ENCODE measurements around the gene ZKSCAN8. TPM values are rescaled to one million over a fixed set of nuclear protein-coding genes. Genes with fewer than 3 reads are reported as not detected.

Gene ZKSCAN8
- total RNA-seq, 1 donor from 2014 or later = 11.2 TPM

GRCh38 chr6:28142446-28142845 lies 763 bp downstream of the ZKSCAN8 start:
- peak overlapping the region; percentile 78 for H3K27ac ChIP-seq (replicated peaks)
- no peaks in the 10 kb centered on the region for H3K27me3 ChIP-seq (ENCODE audit: low read depth)
- no peak for DNase-seq
- H3K4me1 ChIP-seq = peaks cover 60% of the 10 kb centered on the region
- intact Hi-C loops (cut with micrococcal nuclease) = loop anchor here (10.0 kb wide), 2 partner anchors 82 to 112 kb away; partner anchors contain the start of genes NKAPL, ZKSCAN4 and ZSCAN9
- no peaks in the 10 kb centered on the region for H3K9me3 ChIP-seq (replicated peaks)
- H3K4me3 ChIP-seq = peak overlapping the region; percentile 86
- no peak for TF ChIP-seq CTCF (IDR thresholded peaks at IDR 0.05; ENCODE audit: borderline replicate concordance)
- peaks cover 16% of the 10 kb centered on the region for H3K36me3 ChIP-seq

GRCh38 chr6:28145231-28145630 lies 3.5 kb downstream of the ZKSCAN8 start:
- intact Hi-C loops (cut with micrococcal nuclease) = loop anchor here (10.0 kb wide), 2 partner anchors 80 to 110 kb away; partner anchors contain the start of genes NKAPL, ZKSCAN4 and ZSCAN9
- H3K27me3 ChIP-seq (ENCODE audit: low read depth) = no peaks in the 10 kb centered on the region
- H3K4me3 ChIP-seq = no peak overlapping the region
- no peak for TF ChIP-seq CTCF (IDR thresholded peaks at IDR 0.05; ENCODE audit: borderline replicate concordance)
- DNase-seq = no peak
- H3K36me3 ChIP-seq = peaks cover 39% of the 10 kb centered on the region
- H3K9me3 ChIP-seq (replicated peaks) = no peaks in the 10 kb centered on the region
- no peak overlapping the region for H3K27ac ChIP-seq (replicated peaks)
- H3K4me1 ChIP-seq = peaks cover 49% of the 10 kb centered on the region

- intact Hi-C loops (cut with micrococcal nuclease) = no loop called here
- DNase-seq = no peak
- peaks cover 96% of the 10 kb centered on the region for H3K36me3 ChIP-seq
- no peaks in the 10 kb centered on the region for H3K9me3 ChIP-seq (replicated peaks)
- no peak overlapping the region for H3K27ac ChIP-seq (replicated peaks)
- no peaks in the 10 kb centered on the region for H3K4me1 ChIP-seq
- no peak overlapping the region for H3K4me3 ChIP-seq
- H3K27me3 ChIP-seq (ENCODE audit: low read depth) = no peaks in the 10 kb centered on the region
- no peak for TF ChIP-seq CTCF (IDR thresholded peaks at IDR 0.05; ENCODE audit: borderline replicate concordance)
Observed at GRCh38 chr6:28152531-28152930, 10.8 kb downstream of the ZKSCAN8 start.

GRCh38 chr6:28153546-28153945 lies 11.9 kb downstream of the ZKSCAN8 start:
- Histone ChIP-seq H3K4me1 (no peaks in the 10 kb centered on the region), H3K4me3 (no peak overlapping the region), H3K9me3 (replicated peaks) (no peaks in the 10 kb centered on the region), H3K27me3 (ENCODE audit: low read depth) (no peaks in the 10 kb centered on the region), H3K27ac (replicated peaks) (no peak overlapping the region), H3K36me3 (peaks cover 99% of the 10 kb centered on the region)
- no peak for DNase-seq
- no peak for TF ChIP-seq CTCF (IDR thresholded peaks at IDR 0.05; ENCODE audit: borderline replicate concordance)
- intact Hi-C loops (cut with micrococcal nuclease) = no loop called here

- intact Hi-C loops (cut with micrococcal nuclease) = no loop called here
- Histone ChIP-seq H3K27ac (replicated peaks) (no peak overlapping the region), H3K36me3 (peaks cover 93% of the 10 kb centered on the region), H3K27me3 (ENCODE audit: low read depth) (no peaks in the 10 kb centered on the region), H3K4me3 (no peak overlapping the region), H3K4me1 (no peaks in the 10 kb centered on the region), H3K9me3 (replicated peaks) (no peaks in the 10 kb centered on the region)
- DNase-seq = no peak
- TF ChIP-seq CTCF (IDR thresholded peaks at IDR 0.05; ENCODE audit: borderline replicate concordance) = no peak
Observed at GRCh38 chr6:28154357-28154756, 12.7 kb downstream of the ZKSCAN8 start.

Measured in left ventricle myocardium inferior (tissue), 1 donor.